Mucosa of descending colon (tissue), 3 donors: Measurements from ENCODE around the gene CEBPB. TPM values are rescaled to one million over a fixed set of nuclear protein-coding genes. Genes with fewer than 3 reads are reported as not detected.

Source experiments
- ATAC-seq: fragments of 200-7000 bp; cut with Tn5 transposase; one replicate; pipeline ENCODE4 v1.9.1; 2020; ENCODE audit warnings: mild to moderate bottlenecking, moderate library complexity
- DNase-seq, 3 donors: peaks; one replicate each; pipeline ENCODE4 v3.0.0-alpha.2; 2020
- H3K36me3 ChIP-seq: fragments of 200-600 bp; one replicate; pipeline ENCODE4 v1.8.0; 2021; ENCODE audit warnings: low read depth, mild to moderate bottlenecking
- H3K4me1 ChIP-seq: fragments of 200-600 bp; one replicate; pipeline ENCODE4 v1.8.0; 2021; ENCODE audit warnings: low read depth, mild to moderate bottlenecking
- H3K4me3 ChIP-seq: fragments of 200-600 bp; one replicate; pipeline ENCODE4 v1.8.0; 2021; ENCODE audit warnings: mild to moderate bottlenecking
- H3K9me3 ChIP-seq: fragments of 200-600 bp; one replicate; pipeline ENCODE4 v1.8.0; 2021; ENCODE audit warnings: mild to moderate bottlenecking
- intact Hi-C, 2 donors: fragments of 100-400 bp; cut with DNase I in 1 of 2; cut with micrococcal nuclease in 1 of 2; formaldehyde crosslinking; loops; one replicate each; pipeline versions ENCODE4 v1.11.0 to v1.11.1; 2022; cut with DNase I, micrococcal nuclease
- total RNA-seq, 3 donors: library from RNA; stranded (reverse); fragmentation: NEBNext Ultra II Directional in 2 of 3; extraction: Animal tissue kit (Norgen Biotek cat#: 25700) in 2 of 3; gene quantifications; one replicate each; pipeline versions ENCODE4 v1.2.1 to v1.2.4, GENCODE V29; 2021 to 2023
- TF ChIP-seq, protein P1 (sequence below): fragments of 200-600 bp; IDR thresholded peaks from one replicate; pipeline ENCODE4 v1.8.0; 2022; ENCODE audit warnings: antibody characterized with exemption, mild to moderate bottlenecking
- donor health status: DM: no; HTN: no; CAD: no; lungs with moderate emphysema.
- donor health status: DM: no; HTN: no; CAD: no.
- donor health status: DM: no; HTN: yes; CAD: no.

The CEBPB gene
- total RNA-seq, 3 donors from 2014 or later = 20.2 to 86.7 (median 41.3) TPM

DNA sequence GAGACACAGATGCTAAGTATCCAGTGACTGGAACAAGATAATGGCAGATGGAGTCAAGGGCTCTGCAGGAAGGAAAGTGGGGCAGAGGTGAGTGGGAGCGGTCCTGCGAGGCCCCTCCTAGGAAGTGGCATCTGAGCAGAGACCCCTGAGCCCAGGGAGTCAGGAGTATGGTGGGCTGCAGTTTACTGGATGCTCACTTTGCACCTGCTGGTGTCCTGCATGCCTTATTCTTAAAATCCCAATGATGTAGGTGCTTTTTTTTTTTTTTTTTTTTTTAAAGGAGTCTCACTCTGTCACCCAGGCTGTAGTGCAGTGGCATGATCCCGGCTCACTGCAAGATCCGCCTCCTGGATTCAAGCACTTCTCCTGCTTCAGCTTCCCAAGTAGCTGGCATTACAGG, 5.6 kb downstream of the CEBPB start:
- Histone ChIP-seq H3K4me1 (peaks cover 18% of the 10 kb centered on the region), H3K36me3 (no peaks in the 10 kb centered on the region), H3K9me3 (no peaks in the 10 kb centered on the region), H3K4me3 (no peak overlapping the region)
- DNase-seq = no peak
- no peak for ATAC-seq
- intact Hi-C loops = loop anchor here in 1 of 2 donors (10.0 kb wide), 1 partner anchor 89 kb away; no protein-coding TSS in a partner anchor
- TF ChIP-seq, protein P1, sequence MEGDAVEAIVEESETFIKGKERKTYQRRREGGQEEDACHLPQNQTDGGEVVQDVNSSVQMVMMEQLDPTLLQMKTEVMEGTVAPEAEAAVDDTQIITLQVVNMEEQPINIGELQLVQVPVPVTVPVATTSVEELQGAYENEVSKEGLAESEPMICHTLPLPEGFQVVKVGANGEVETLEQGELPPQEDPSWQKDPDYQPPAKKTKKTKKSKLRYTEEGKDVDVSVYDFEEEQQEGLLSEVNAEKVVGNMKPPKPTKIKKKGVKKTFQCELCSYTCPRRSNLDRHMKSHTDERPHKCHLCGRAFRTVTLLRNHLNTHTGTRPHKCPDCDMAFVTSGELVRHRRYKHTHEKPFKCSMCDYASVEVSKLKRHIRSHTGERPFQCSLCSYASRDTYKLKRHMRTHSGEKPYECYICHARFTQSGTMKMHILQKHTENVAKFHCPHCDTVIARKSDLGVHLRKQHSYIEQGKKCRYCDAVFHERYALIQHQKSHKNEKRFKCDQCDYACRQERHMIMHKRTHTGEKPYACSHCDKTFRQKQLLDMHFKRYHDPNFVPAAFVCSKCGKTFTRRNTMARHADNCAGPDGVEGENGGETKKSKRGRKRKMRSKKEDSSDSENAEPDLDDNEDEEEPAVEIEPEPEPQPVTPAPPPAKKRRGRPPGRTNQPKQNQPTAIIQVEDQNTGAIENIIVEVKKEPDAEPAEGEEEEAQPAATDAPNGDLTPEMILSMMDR = no peak

DNA sequence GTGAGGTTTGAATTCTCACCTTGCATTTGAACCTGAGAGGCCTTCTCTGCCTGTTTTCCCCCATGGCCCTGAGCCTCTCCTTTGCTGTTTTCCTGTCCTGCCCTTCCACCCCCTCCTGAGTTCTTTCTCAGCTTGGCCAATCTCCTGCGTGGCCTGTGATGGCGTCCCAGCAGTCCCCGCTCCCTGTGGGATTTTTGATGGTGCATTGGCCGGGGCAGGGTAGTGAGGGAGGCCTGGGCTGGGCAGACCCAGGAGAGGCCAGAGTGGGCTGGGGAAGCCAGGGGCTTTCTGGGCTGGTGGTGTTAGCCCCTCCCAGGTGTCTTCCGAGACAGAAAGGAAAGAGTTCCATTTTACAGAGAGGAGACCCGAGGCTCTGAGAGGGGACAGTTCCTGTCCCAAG, 6.3 kb downstream of the CEBPB start:
- Histone ChIP-seq H3K4me1 (peaks cover 18% of the 10 kb centered on the region), H3K4me3 (no peak overlapping the region), H3K9me3 (no peaks in the 10 kb centered on the region), H3K36me3 (no peaks in the 10 kb centered on the region)
- DNase-seq (no peak), ATAC-seq (no peak)
- intact Hi-C loops = loop anchor here in 1 of 2 donors (10.0 kb wide), 1 partner anchor 88 kb away; no protein-coding TSS in a partner anchor
- TF ChIP-seq, protein P1 = no peak

DNA sequence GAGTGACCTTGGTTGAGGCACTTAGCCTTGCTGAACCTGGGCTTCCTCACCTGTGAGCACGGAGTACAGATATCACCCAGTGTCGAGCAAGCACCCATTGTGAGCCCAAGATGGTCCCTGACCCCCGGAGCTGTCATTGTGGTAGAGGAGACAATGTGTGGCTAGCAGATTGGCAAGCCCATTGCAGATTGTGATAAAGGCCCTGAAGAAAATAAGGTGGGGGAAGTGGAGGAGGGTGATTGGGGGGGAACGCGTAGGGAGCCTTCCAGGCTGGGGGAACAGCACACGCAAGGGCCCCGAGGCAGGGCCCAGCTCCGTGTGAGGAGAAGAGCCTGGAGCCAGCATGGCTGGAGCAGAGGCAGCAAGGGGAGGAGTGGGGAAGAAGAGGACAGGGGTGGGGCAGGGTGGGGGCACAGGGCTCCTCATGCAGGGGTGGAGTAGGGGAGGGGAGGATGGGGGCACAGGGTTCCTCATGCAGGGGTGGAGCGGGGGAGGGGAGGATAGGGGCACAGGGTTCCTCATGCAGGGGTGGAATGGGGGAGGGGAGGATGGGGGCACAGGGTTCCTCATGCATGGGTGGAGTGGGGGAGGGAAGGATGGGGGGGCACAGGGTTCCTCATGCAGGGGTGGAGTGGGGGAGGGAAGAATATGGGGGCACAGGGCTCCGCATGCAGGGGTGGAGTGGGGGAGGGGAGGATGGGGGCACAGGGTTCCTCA, 7.0 kb downstream of the CEBPB start:
- no peaks in the 10 kb centered on the region for H3K36me3 ChIP-seq
- intact Hi-C loops = loop anchor here in 1 of 2 donors (10.0 kb wide), 1 partner anchor 87 kb away; no protein-coding TSS in a partner anchor
- peaks cover 15% of the 10 kb centered on the region for H3K4me1 ChIP-seq
- TF ChIP-seq, protein P1 = no peak
- no peaks in the 10 kb centered on the region for H3K9me3 ChIP-seq
- H3K4me3 ChIP-seq = no peak overlapping the region
- DNase-seq = no peak
- no peak for ATAC-seq

DNA sequence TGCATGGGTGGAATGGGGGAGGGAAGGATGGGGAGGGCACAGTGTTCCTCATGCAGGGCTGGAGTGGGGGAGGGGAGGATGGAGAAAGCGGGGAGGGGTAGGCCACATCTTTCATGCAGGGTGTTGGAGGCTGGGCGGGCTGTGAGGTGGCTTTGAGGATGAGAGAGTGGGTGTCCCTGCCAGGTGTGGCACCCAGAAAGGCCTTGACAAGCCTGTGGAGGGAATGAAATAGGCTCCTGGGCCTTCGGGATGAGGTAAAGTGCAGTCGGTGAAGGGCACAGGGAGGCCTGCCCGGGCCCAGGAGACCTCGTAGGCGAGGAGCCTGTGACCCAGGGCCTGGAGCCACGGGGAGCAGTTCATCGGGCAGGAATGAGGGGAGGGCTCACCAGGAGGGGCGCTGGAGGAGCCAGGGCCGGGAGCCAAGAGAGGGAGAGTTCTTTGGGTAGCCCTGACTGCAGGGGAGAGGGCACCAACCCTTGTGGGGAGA, 7.6 kb downstream of the CEBPB start:
- H3K36me3 ChIP-seq = no peaks in the 10 kb centered on the region
- no peak for ATAC-seq

DNA sequence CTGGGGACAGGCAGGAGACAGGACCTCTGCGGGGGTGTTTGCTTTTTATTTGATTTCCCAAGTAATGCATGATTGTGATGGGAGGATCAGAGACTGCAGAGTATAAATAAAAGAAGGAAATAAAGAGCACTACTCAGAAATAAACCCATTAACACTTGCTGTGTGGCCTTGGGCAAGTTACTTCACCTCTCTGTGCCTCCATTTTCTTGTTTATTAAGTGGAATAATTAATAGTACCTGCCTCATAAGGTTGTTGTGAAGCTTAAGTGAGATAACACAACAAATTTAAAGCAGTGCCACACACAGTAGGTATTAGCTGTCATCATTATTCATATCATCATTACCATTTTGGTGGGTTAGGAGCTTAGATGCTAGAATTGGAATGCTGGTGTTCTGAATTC, 8.1 kb downstream of the CEBPB start:
- Histone ChIP-seq H3K4me1 (peaks cover 5% of the 10 kb centered on the region), H3K9me3 (peaks cover under 1% of the 10 kb centered on the region), H3K4me3 (no peak overlapping the region), H3K36me3 (no peaks in the 10 kb centered on the region)
- DNase-seq = no peak
- TF ChIP-seq, protein P1 = no peak
- intact Hi-C loops = loop anchor here in 1 of 2 donors (10.0 kb wide), 1 partner anchor 86 kb away; no protein-coding TSS in a partner anchor
- no peak for ATAC-seq

More for the DNA sequence above, 7.6 kb downstream of the CEBPB start:
- peaks cover 9% of the 10 kb centered on the region for H3K4me1 ChIP-seq
- no peak for DNase-seq
- TF ChIP-seq, protein P1 = no peak
- H3K4me3 ChIP-seq = no peak overlapping the region
- intact Hi-C loops = loop anchor here in 1 of 2 donors (10.0 kb wide), 1 partner anchor 87 kb away; no protein-coding TSS in a partner anchor
- H3K9me3 ChIP-seq = no peaks in the 10 kb centered on the region
